PC-3 (cell line): ENCODE data around the gene NEU4. TPM values are rescaled to one million over a fixed set of nuclear protein-coding genes. Genes with fewer than 3 reads are reported as not detected.

Source experiments
- ATAC-seq: fragments of 200-7000 bp; cut with Tn5 transposase; 2 replicates; pipeline ENCODE4 v1.9.1; 2020; ENCODE audit warnings: mild to moderate bottlenecking, moderate library complexity
- BruUV-seq: library from RNA; stranded (reverse); fragments of 400-500 nt; replicated peaks from 2 replicates; lab custom pipeline; 2021; lab: Mats Ljungman, UMichigan
- CTCF ChIA-PET: fragments of 300-600 bp; sonication (Branson Sonifier 250); formaldehyde crosslinking; loops from one replicate; lab custom pipeline; 2022; ENCODE audit warnings: antibody characterized with exemption; lab: Charles Lee
- POLR2A ChIA-PET: fragments of 300-600 bp; sonication (Branson Sonifier 250); formaldehyde crosslinking; loops from one replicate; lab custom pipeline; 2022; ENCODE audit warnings: antibody characterized with exemption; ENCODE audit not compliant: unreplicated experiment; lab: Charles Lee
- DNase-seq: peaks from one replicate; pipeline ENCODE4 v3.0.0-alpha.2; 2015
- H2AFZ ChIP-seq: fragments of 300-600 bp; sonication (generic); 2 replicates; pipeline ENCODE4 v1.6.0; 2016; ENCODE audit warnings: antibody characterized with exemption, low read length
- H3F3A ChIP-seq: fragments of 300-600 bp; sonication (generic); one replicate; pipeline ENCODE4 v1.6.0; 2017; ENCODE audit warnings: antibody characterized with exemption, low read length, control low read depth, mild to moderate bottlenecking; ENCODE audit not compliant: unreplicated experiment
- H3K27ac ChIP-seq: fragments of 300-600 bp; sonication (generic); 2 replicates; pipeline ENCODE4 v1.5.1; 2016; ENCODE audit warnings: mild to moderate bottlenecking, low read length
- H3K27me3 ChIP-seq: fragments of 300-600 bp; sonication (generic); 2 replicates; pipeline ENCODE4 v1.6.1; 2016; ENCODE audit warnings: low read length, mixed read lengths
- H3K36me3 ChIP-seq: fragments of 300-600 bp; sonication (generic); 2 replicates; pipeline ENCODE4 v1.6.1; 2016; ENCODE audit warnings: low read depth, mixed run types, low read length, mixed read lengths
- H3K4me1 ChIP-seq: fragments of 300-600 bp; sonication (generic); 2 replicates; pipeline ENCODE4 v1.5.1; 2016; ENCODE audit warnings: low read length; ENCODE audit not compliant: insufficient read depth
- H3K4me2 ChIP-seq: fragments of 300-600 bp; sonication (generic); 2 replicates; pipeline ENCODE4 v1.6.0; 2016; ENCODE audit warnings: low read length
- H3K4me3 ChIP-seq: fragments of 300-600 bp; sonication (generic); 2 replicates; pipeline ENCODE4 v1.5.1; 2016; ENCODE audit warnings: mild to moderate bottlenecking, low read length, mixed read lengths
- H3K79me2 ChIP-seq: fragments of 300-600 bp; sonication (generic); 2 replicates; pipeline ENCODE4 v1.6.1; 2017; ENCODE audit warnings: low read length, mixed read lengths
- H3K9ac ChIP-seq: fragments of 300-600 bp; sonication (generic); 2 replicates; pipeline ENCODE4 v1.6.0; 2016; ENCODE audit warnings: mild to moderate bottlenecking, low read length
- H3K9me2 ChIP-seq: fragments of 300-600 bp; sonication (generic); replicated peaks from 2 replicates; pipeline ENCODE4 v1.6.1; 2016; ENCODE audit warnings: mixed run types, low read length, mixed read lengths
- H3K9me3 ChIP-seq: fragments of 300-600 bp; sonication (generic); 2 replicates; pipeline ENCODE4 v1.6.1; 2016; ENCODE audit warnings: low read length, mixed read lengths
- H4K20me1 ChIP-seq: fragments of 300-600 bp; sonication (generic); 2 replicates; pipeline ENCODE4 v1.6.1; 2016; ENCODE audit warnings: low read length, mixed read lengths
- CTCF ChIP-seq: fragments of 300-600 bp; sonication (generic); conservative IDR thresholded peaks from 2 replicates; pipeline ENCODE4 v1.5.1; 2017; ENCODE audit warnings: antibody characterized with exemption, low read depth, mild to moderate bottlenecking, low read length
- EZH2 ChIP-seq: fragments of 300-600 bp; sonication (generic); IDR thresholded peaks from one replicate; pipeline ENCODE4 v1.6.1; 2017; ENCODE audit warnings: antibody characterized with exemption, mild to moderate bottlenecking, low read length; ENCODE audit not compliant: unreplicated experiment
- EZH2phosphoT487 ChIP-seq: fragments of 300-600 bp; sonication (generic); IDR thresholded peaks from 2 replicates; pipeline ENCODE4 v1.6.1; 2018; ENCODE audit warnings: mild to moderate bottlenecking, antibody characterized with exemption, low read length, borderline replicate concordance
- intact Hi-C: fragments of 100-400 bp; cut with micrococcal nuclease; formaldehyde crosslinking; loops from 2 replicates; pipeline ENCODE4 v1.9.0; 2023
- total RNA-seq: library from RNA; depleted of rRNA; stranded (reverse); fragments of >200 nt; gene quantifications from 2 replicates; pipeline ENCODE4 v1.2.3, GENCODE V29; 2014; rRNA removed

The NEU4 gene
- total RNA-seq, 1 experiment from 2014 or later, result not detected

DNA sequence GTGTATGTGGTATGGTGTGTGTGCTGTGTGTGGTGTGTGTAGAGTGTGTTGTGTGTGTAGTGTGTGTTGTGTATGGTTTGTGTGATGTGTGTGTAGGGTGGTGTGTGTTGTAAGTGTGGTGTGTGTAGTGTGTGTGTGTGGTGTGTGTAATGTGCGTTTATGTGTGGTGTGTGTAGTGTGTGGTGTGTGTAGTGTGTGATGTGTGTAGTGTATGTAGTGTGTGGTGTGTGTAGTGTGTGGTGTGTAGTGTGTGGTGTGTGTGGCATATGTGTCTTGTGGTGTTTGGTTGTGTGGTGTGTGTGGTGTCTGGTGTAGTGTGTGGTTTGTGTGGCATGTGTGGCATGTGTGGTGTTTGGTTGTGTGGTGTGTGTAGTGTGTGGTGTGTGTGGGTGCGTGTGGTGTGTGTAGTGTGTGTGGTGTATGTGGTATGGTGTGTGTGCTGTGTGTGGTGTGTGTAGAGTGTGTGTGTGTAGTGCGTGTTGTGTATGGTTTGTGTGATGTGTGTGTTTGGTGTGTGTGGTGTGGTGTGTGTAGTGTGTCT lies 56.5 kb downstream of the NEU4 start:
- Histone ChIP-seq H3K4me2 (no peak overlapping the region), H4K20me1 (no peaks in the 10 kb centered on the region), H3K9me2 (no peaks in the 10 kb centered on the region), H3K9ac (no peak overlapping the region), H3K4me3 (no peak overlapping the region), H3F3A (no peaks in the 10 kb centered on the region), H3K4me1 (no peaks in the 10 kb centered on the region), H3K9me3 (no peaks in the 10 kb centered on the region), H3K79me2 (no peaks in the 10 kb centered on the region), H3K27ac (no peak overlapping the region), H3K36me3 (no peaks in the 10 kb centered on the region), H2AFZ (no peak overlapping the region), H3K27me3 (no peaks in the 10 kb centered on the region)
- POLR2A ChIA-PET, result no interaction called here
- BruUV-seq, result no TSS peak
- intact Hi-C loops, result loop anchor here (10.0 kb wide), 1 partner anchor 131 kb away; the partner anchor contains the start of gene D2HGDH
- CTCF ChIA-PET, result no interaction called here
- no peak for ATAC-seq
- no peak for DNase-seq
- no peak for TF ChIP-seq EZH2
- TF ChIP-seq CTCF, result no peak
- no peak for TF ChIP-seq EZH2phosphoT487

DNA sequence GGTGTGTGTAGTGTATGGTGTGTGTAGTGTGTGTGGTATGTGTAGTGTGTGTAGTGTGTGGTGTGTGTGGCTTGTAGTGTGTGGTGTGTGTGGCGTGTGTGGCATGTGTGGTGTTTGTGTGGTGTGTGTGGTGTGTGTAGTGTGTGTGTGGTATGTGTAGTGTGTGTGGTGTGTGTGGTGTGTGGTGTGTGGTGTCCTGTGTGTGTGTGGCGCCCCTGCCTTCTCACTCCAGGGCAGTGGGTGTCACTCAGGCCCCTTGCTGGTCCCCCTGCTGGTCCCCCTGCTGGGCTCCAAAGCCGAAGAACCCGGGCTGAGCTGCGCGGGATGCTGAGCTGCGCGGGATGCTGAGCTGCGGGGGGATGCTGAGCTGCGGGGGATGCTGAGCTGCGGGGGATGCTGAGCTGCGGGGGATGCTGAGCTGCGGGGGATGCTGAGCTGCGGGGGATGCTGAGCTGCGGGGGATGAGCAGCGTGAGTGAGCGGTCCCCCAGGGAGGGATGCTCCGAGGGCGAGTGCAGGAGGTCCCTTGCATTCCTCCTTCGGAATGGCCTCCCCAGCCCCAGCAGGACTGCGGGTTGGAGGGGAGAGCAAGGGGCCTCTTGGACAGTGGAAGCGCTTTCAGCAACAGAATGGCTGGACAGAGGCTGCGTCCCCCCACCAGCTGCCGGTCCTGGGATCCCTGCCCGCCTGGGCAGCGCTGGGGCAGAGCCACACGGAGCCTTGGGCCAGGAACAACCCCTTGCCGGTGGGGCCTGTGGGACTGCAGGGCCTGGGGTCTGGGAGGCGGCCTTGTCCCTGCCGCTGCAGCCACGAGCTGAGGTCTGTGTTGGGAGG lies 57.2 kb downstream of the NEU4 start:
- Histone ChIP-seq H3K79me2 (no peaks in the 10 kb centered on the region), H3K9me3 (no peaks in the 10 kb centered on the region), H3K4me1 (no peaks in the 10 kb centered on the region), H3K4me3 (no peak overlapping the region), H3K27me3 (no peaks in the 10 kb centered on the region), H3F3A (no peaks in the 10 kb centered on the region), H2AFZ (no peak overlapping the region), H4K20me1 (no peaks in the 10 kb centered on the region), H3K9me2 (no peaks in the 10 kb centered on the region), H3K4me2 (no peak overlapping the region), H3K9ac (no peak overlapping the region), H3K27ac (no peak overlapping the region), H3K36me3 (no peaks in the 10 kb centered on the region)
- no TSS peak for BruUV-seq
- intact Hi-C loops, result loop anchor here (10.0 kb wide), 1 partner anchor 131 kb away; the partner anchor contains the start of gene D2HGDH
- CTCF ChIA-PET, result no interaction called here
- POLR2A ChIA-PET, result no interaction called here
- DNase-seq (no peak), ATAC-seq (no peak; the same call in 1 of the 2 replicates)
- TF ChIP-seq EZH2phosphoT487, result no peak
- TF ChIP-seq EZH2, result no peak
- TF ChIP-seq CTCF, result no peak

Other genes starting within 250 kb of the NEU4 start
- gene THAP4, start 172.0 kb upstream of the NEU4 start, total RNA-seq, result 75.1 and 102 TPM in 2 replicates
- gene ATG4B, start 171.5 kb upstream of the NEU4 start, total RNA-seq, result 83.0 and 88.6 TPM in 2 replicates
- 130 and 155 TPM in 2 replicates for gene DTYMK, start 122.4 kb upstream of the NEU4 start, total RNA-seq
- 30.2 and 32.1 TPM in 2 replicates for gene ING5, start 107.2 kb upstream of the NEU4 start, total RNA-seq
- gene D2HGDH, start 74.6 kb upstream of the NEU4 start, total RNA-seq, result 28.5 and 51.2 TPM in 2 replicates
- not detected in 2 replicates for gene GAL3ST2, start 32.4 kb upstream of the NEU4 start, total RNA-seq
- not detected in 2 replicates for gene PDCD1, start 49.7 kb downstream of the NEU4 start, total RNA-seq
- not detected in 2 replicates for gene RTP5, start 60.5 kb downstream of the NEU4 start, total RNA-seq